Measurements from ENCODE around the gene PTPRZ1. TPM values are rescaled to one million over a fixed set of nuclear protein-coding genes. Genes with fewer than 3 reads are reported as not detected.

Gene PTPRZ1
- total and polyA plus RNA-seq, 2 of the 13 experiments (the other 11 are each of a cell fraction or from before 2014, with no cell fraction given): not detected

GRCh38 chr7:121862591-121862990 is 10.4 kb upstream of the PTPRZ1 start (continued):
- TF ChIP-seq ZNF589 (CRISPR knock-in tag; conservative IDR thresholded peaks at IDR 0.05) (no peak), ZNF362 (CRISPR knock-in tag; IDR thresholded peaks at IDR 0.05; ENCODE audit: borderline replicate concordance) (no peak), HMGXB4 (CRISPR knock-in tag; IDR thresholded peaks at IDR 0.05; ENCODE audit: borderline replicate concordance in 1 of 2, low read depth in 1 of 2) (no peak), E2F5 (CRISPR knock-in tag; conservative IDR thresholded peaks at IDR 0.05) (no peak), PATZ1 (CRISPR knock-in tag; IDR thresholded peaks at IDR 0.05) (no peak), SP4 (CRISPR knock-in tag; IDR thresholded peaks at IDR 0.05) (no peak), TFAP4 (IDR thresholded peaks at IDR 0.05; ENCODE audit: borderline replicate concordance, low read depth) (no peak), ZNF644 (CRISPR knock-in tag; IDR thresholded peaks at IDR 0.05; ENCODE audit: low read depth) (no peak), ZBTB3 (CRISPR knock-in tag; IDR thresholded peaks at IDR 0.05; ENCODE audit: borderline replicate concordance, low read depth) (no peak), NR2C2 (CRISPR knock-in tag; IDR thresholded peaks at IDR 0.05; ENCODE audit: borderline replicate concordance) (no peak)
